ENCODE measurements around the gene PRDM15. TPM values are rescaled to one million over a fixed set of nuclear protein-coding genes. Genes with fewer than 3 reads are reported as not detected.
A peak's percentile ranks its signal among the peaks of the same experiment; 100 is the strongest.
"Not testable (repeated sequence)": the region's sequence is repeated elsewhere in the genome, so short reads cannot be mapped to it uniquely, and the experiment has no call there.

Gene PRDM15
- total RNA-seq, 4 donors from 2014 or later: 7.6 to 27.5 (median 12.9) TPM

DNA sequence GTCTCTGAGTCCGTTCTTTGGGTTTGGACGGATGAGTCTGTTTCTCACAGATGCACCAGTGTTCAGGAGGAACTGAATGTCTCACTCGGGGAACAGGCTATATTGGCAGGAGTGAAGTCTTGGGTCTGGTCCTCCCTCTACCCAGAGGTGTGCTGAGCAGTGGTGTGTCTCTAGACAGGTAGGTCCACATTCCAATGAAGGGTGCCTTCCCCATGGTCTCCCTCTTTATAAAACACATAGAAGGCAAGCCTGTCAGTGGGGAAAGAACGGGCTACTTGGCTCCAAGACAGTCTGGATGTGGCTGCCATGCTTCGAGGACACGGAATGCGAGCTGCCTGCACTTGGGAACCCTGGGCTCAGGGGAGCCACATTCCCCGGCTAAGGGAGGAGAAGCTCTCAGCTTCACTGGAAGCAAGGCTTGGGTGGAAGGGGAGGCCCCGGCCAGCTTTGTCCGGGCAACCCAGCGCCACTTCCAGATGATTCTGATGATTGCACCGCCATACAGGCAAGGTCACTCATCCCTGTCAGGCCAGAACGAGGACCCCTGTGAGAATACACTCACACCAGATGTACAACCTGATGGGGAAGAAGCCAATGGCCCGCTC is 82.6 kb downstream of the PRDM15 start:
- Histone ChIP-seq H3K4me3 (no peak overlapping the region), H3K36me3 (peaks cover 32% of the 10 kb centered on the region), H3K4me1 (no peaks in the 10 kb centered on the region), H3K27ac (no peak overlapping the region), H3K9me3 (no peaks in the 10 kb centered on the region), H3K27me3 (no peaks in the 10 kb centered on the region)
- 82% methylated on average over 10 of the region's 14 CpGs for WGBS
- DNase-seq (ENCODE audit: low spot score in 2 of 2): peak in 1 of 2 donors; percentile 44
- no peak for TF ChIP-seq POLR2A (IDR thresholded peaks at IDR 0.05)

DNA sequence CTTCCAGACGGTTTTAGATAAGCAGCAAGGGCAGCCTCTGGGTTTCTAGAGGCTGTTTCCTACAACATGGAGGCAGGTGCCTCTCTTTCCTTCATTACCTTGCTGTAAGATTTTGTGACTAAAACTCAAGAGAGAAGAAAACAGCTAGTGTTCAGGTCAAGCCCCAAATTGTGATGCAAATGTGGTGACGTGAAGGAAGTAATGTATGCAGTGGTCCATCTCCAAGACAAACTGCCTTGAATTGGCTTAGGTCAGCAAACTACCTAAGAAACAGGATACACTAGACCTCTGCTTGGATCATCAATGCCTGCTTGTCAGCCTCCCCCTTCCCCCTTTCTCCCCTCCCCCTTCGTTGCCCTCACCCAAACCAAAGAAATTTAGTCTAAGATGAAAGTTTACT is 83.4 kb downstream of the PRDM15 start:
- Histone ChIP-seq H3K27ac (no peak overlapping the region), H3K4me1 (no peaks in the 10 kb centered on the region), H3K9me3 (no peaks in the 10 kb centered on the region), H3K36me3 (peaks cover 23% of the 10 kb centered on the region), H3K4me3 (no peak overlapping the region), H3K27me3 (peaks cover 2% of the 10 kb centered on the region)
- TF ChIP-seq, protein P1, sequence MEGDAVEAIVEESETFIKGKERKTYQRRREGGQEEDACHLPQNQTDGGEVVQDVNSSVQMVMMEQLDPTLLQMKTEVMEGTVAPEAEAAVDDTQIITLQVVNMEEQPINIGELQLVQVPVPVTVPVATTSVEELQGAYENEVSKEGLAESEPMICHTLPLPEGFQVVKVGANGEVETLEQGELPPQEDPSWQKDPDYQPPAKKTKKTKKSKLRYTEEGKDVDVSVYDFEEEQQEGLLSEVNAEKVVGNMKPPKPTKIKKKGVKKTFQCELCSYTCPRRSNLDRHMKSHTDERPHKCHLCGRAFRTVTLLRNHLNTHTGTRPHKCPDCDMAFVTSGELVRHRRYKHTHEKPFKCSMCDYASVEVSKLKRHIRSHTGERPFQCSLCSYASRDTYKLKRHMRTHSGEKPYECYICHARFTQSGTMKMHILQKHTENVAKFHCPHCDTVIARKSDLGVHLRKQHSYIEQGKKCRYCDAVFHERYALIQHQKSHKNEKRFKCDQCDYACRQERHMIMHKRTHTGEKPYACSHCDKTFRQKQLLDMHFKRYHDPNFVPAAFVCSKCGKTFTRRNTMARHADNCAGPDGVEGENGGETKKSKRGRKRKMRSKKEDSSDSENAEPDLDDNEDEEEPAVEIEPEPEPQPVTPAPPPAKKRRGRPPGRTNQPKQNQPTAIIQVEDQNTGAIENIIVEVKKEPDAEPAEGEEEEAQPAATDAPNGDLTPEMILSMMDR (IDR thresholded peaks at IDR 0.05): no peak
- TF ChIP-seq POLR2AphosphoS5 (IDR thresholded peaks at IDR 0.05) (no peak), EP300 (IDR thresholded peaks at IDR 0.05) (no peak), POLR2A (IDR thresholded peaks at IDR 0.05) (no peak)
- WGBS: 61% methylated on average over 3 of the region's 3 CpGs
- DNase-seq (ENCODE audit: low spot score in 2 of 2): no peak

DNA sequence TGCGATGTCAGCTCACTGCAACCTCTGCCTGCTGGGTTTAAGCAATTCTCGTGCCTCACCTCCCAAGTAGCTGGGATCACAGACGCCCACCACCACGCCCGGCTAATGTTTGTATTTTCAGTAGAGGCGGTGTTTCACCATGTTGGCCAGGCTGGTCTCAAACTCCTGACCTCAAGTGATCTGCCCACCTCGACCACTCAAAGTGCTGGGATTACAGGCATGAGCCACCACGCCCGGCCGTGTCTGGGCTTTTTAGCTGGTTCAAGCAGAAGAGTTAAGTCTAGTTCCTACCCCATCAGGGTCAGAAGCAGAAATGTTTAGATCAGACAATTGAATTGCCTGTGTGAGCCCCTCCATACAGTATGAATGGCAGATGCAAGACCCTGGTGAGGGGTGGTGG is 84.5 kb downstream of the PRDM15 start:
- Histone ChIP-seq H3K4me1 (no peaks in the 10 kb centered on the region), H3K4me3 (no peak overlapping the region), H3K27me3 (peaks cover 3% of the 10 kb centered on the region), H3K27ac (no peak overlapping the region), H3K36me3 (peaks cover 13% of the 10 kb centered on the region), H3K9me3 (no peaks in the 10 kb centered on the region)
- TF ChIP-seq, protein P1 (IDR thresholded peaks at IDR 0.05): no peak
- no peak for TF ChIP-seq EP300 (IDR thresholded peaks at IDR 0.05)
- TF ChIP-seq POLR2AphosphoS5 (IDR thresholded peaks at IDR 0.05): no peak
- TF ChIP-seq POLR2A (IDR thresholded peaks at IDR 0.05): no peak
- DNase-seq (ENCODE audit: low spot score in 2 of 2): peak in 1 of 2 donors; percentile 45
- 92% methylated on average over 10 of the region's 10 CpGs for WGBS

DNA sequence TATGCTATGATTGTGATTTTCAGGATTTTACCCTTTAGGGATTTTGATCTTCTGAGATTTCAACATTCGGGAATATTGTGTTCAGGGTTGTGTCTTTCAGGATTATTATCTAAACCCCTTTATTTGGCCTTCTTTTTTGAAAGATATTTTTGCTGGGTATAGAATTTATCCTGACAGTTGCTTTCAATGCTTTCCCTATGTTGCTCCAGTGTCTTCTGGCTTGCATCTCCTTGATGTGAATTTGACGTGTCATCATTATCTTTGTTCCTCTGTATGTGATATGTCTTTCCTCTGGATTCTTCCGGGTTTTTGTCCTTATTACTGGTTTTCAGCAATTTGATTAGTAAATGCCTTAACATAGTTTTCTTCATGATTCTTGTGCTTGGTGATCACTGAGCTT is 86.4 kb downstream of the PRDM15 start:
- H3K9me3 ChIP-seq: no peaks in the 10 kb centered on the region
- H3K27ac ChIP-seq: no peak overlapping the region
- H3K4me3 ChIP-seq: no peak overlapping the region
- WGBS: 92% methylated on average over 3 of the region's 3 CpGs
- H3K27me3 ChIP-seq: peaks cover 3% of the 10 kb centered on the region
- peaks cover under 1% of the 10 kb centered on the region for H3K36me3 ChIP-seq
- DNase-seq (ENCODE audit: low spot score in 2 of 2): no peak
- no peak for TF ChIP-seq POLR2A (IDR thresholded peaks at IDR 0.05)
- TF ChIP-seq EP300 (IDR thresholded peaks at IDR 0.05): no peak
- TF ChIP-seq, protein P1 (IDR thresholded peaks at IDR 0.05): no peak
- no peak for TF ChIP-seq POLR2AphosphoS5 (IDR thresholded peaks at IDR 0.05)
- H3K4me1 ChIP-seq: no peaks in the 10 kb centered on the region

DNA sequence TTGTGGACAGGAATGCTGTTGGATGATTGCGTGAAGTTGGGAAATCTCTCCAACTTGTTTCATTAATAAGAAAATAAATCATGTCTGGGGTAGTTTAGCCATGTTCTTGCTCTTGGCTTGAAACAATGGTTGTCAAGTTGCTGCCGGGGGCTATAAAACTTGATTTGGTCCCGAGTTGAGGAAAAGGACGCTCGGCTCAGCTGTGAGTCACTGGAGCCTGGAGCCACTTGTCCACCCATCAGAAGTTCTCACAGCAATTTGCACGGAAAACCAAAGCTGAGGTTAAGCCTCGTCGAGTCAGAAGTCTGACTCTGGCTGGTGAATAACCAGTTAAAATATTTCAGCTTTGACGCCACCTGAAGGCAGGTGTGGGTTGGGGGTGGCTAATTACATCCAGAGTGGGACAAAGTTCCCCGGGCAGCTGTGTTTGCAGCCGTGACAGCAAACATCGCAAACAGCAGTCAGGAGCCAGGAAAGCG is 92.6 kb downstream of the PRDM15 start:
- Histone ChIP-seq H3K36me3 (no peaks in the 10 kb centered on the region), H3K9me3 (no peaks in the 10 kb centered on the region), H3K27ac (no peak overlapping the region), H3K4me1 (peaks cover 4% of the 10 kb centered on the region), H3K27me3 (peaks cover 27% of the 10 kb centered on the region), H3K4me3 (no peak overlapping the region)
- peak in 1 of 2 donors; percentile 39 for DNase-seq (ENCODE audit: low spot score in 2 of 2)
- 29% methylated on average over 13 of the region's 13 CpGs for WGBS
- TF ChIP-seq POLR2A (IDR thresholded peaks at IDR 0.05) (no peak), EP300 (IDR thresholded peaks at IDR 0.05) (no peak), POLR2AphosphoS5 (IDR thresholded peaks at IDR 0.05) (no peak)
- TF ChIP-seq, protein P1 (IDR thresholded peaks at IDR 0.05): no peak

DNA sequence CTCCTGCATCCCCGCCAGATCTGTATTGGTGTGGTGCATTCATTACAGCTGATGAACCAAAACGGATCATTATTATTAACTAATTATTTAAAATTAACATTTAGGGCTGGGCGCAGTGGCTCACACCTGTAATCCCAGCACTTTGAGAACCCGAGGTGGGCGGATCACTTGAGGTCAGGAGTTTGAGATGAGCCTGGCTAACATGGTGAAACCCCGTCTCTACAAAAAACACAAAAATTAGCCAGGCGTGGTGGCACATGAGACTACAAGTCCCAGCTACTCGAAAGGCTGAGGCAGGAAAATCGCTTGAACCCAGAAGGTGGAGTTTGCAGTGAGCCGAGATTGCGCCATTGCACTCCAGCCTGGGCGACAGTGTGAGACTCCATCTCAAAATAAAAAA is 93.9 kb downstream of the PRDM15 start:
- not testable (repeated sequence) for H3K9me3 ChIP-seq, H3K4me1 ChIP-seq, H3K36me3 ChIP-seq, H3K27ac ChIP-seq, H3K4me3 ChIP-seq
- H3K27me3 ChIP-seq: peaks cover 36% of the 10 kb centered on the region
- WGBS: 80% methylated on average over 12 of the region's 12 CpGs
- peak in 1 of 2 donors; percentile 11 for DNase-seq (ENCODE audit: low spot score in 2 of 2)

Measured in suprapubic skin (tissue), 4 donors.